HG02759 (cell line): ENCODE results near the gene IRS1.

Experiments
- ATAC-seq: cut with Tn5 transposase; IDR thresholded peaks from one replicate; pipeline ENCODE4 v1.9.1; 2021; ENCODE audit warnings: mild to moderate bottlenecking, moderate library complexity; ENCODE audit not compliant: unreplicated experiment

IRS1 gene

DNA sequence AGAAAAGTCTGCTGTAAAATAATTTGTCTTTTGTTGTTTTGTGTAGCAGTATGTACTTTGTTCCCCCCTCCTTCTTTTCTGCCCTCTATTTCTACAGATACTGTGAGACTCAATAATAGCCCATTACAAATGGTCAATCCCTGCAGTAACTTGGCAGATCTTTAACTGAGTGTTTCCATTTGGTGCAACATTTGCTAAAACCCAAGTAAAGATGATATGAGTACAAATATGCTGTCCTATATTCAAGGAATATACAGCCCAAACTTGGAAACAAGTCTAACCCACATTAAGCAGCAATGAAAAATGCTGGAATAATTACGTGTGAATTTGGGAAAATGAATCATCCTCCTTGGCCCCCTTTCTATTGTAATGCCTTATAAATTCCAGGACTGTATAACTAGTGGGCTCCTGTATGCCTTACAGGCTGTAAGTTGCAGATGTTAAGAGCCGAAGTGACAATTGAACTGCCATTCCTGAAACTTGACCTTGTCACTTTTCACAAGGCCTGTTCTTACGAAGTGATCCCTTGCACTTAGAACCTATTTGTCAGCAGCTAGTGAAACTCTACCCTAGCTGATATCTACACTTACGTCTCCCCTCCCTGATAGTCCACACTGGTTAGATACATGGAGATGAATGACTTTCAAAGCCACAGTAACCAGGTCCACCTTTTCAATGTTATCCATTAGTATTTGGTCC lies 104.9 kb downstream of the IRS1 start:
- ATAC-seq, result no peak

DNA sequence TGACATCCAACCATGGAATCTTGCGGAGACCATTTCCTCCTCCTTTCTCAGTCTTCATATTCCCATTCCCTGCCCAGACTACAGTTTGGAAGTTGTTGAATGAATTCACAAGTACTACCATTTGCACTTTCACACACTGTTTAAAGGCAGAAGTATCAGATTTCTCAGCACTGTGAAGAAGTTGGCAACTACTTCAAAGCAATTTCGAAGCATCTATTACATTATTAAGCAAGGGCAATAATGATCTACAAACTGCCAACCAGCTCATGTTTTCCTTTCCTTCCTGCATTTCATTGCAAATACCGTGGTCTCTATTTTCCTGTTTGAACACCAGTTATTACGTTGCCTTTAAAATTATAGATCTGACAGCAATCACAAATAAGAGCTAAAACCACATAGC lies 105.5 kb downstream of the IRS1 start:
- no peak for ATAC-seq

DNA sequence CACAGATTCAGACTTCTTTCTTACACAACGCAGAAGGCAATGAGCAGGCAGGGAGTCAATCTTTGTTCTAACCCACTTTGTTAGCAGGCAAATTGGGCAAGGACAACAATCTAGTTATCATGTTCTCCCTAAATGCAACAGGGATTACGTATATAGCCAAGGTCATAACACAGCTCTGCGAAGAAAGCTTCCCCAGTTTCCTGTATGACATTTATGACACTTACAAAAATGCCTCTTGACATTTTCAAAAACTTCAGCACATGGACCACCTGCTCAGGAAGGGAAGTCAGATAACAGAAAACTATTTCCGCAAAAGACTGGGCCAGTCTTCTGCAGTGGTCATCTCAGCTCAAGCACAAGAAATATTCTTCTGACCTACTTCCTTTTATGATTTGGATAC lies 106.1 kb downstream of the IRS1 start:
- no peak for ATAC-seq

DNA sequence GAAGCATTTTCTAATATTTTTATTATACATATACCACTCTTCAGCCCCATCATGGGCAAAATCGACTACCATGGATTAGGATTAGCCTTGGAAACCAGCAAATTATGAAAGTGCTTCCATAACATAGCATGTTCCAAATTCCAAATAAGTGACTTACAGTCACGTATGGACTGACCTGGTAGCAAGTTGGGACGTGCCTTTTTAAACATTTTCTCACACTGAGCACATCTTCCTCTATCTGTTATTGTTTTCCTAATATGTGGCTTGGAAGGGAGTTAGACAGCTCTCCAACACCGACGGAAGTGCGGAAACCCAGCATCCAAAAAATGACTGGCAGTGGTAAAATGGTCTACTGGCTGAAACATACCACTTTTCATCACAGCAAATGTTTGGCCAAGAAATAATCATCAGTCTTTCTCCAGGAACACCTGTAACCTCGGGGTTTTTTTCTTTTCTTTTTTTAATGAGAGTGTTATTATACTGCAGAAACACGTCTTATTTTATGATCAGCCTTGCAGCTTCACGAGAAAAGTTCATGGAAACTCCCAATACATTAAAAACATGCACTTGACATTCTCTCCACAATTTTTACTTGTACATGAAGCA lies 107.0 kb downstream of the IRS1 start:
- no peak for ATAC-seq

DNA sequence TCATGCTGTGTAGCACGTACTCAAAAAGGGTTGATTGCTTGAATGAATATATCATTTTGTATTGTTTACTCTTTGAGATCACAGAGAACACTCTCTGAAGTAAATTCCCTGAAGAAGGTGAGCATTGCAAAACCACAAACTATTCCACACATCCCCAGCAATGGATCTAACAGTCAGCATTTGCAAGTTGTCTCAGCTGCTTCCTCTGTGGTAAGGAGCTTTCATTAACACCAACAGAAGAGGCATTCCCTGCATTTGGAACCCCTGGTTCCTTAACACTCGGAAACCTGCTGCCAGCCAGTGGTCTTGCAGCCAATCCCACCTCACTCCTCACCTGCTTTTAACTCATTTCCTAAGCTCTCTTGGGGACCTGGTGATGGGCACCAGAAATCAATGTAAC lies 108.4 kb downstream of the IRS1 start:
- no peak for ATAC-seq

DNA sequence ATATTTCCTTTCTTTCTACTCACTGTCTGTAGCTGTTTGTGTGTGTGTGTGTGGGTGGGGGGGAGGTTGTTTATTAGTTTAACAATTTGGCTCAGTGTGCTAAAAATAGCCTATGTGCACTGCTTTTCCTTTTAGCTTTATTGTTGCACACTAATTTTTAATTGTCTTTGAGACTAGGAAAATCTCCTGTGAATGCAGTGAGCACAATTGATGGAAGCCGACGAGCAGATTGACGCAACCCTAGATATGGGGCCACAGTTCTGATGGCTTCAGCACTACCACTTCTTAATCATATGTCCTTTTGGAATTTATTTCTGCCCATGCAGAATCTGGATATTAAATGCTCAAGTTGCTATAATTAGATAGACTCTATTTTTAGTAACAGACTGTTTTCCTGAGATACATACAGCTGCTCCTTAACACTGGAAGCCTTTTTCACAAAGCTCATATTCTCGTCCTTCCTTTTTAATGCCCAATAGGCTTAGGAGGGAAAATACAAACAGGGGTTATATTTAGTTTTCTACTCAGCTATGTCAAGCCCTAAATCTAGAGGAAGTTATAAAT lies 109.1 kb downstream of the IRS1 start:
- ATAC-seq, result no peak

DNA sequence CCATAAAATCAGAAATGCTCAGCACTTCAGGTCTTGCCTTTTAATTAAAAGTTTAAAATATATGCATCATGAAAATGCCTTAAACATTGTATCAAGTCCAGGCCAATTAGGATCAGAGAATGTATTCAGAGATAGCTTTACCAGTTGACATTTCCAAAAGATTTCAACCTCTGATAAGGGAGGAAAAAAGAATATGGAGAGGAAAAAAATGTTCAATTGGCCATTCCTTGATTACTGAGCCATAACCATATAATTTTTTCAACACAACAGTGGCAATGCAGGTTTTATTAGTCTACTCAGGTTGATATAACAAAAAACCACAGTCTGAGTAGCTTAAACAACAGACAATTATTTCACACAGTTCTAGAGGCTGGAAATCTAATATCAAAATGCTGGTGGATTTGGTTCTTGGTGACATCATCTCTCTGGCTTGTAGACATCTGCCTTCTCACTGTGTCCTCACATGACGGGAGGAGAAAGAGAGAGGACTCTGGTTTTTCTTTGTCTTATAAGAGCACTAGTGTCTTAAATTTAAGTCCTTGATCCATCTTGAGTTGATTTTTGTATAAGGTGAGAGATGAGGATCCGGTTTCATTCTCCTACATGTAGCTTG lies 111.9 kb downstream of the IRS1 start:
- no peak for ATAC-seq

DNA sequence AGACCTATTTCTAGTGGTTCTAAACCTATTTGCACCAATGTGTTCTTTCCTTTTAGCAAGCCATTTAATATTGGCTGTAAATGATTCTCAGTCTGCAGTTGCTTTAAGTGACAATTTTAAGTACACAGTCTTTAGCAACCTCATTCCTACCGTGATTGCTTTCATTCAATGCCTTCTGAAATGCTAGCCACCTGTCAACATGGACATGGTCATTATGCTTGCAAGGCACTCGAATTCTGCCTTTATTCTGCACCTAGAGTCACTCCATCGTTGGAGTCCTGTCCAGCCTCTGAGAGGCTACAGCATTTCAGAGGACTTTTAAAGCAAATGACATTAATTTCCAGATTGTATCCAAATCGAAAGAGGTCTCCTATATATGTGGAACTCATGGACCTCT lies 115.1 kb downstream of the IRS1 start:
- no peak for ATAC-seq

DNA sequence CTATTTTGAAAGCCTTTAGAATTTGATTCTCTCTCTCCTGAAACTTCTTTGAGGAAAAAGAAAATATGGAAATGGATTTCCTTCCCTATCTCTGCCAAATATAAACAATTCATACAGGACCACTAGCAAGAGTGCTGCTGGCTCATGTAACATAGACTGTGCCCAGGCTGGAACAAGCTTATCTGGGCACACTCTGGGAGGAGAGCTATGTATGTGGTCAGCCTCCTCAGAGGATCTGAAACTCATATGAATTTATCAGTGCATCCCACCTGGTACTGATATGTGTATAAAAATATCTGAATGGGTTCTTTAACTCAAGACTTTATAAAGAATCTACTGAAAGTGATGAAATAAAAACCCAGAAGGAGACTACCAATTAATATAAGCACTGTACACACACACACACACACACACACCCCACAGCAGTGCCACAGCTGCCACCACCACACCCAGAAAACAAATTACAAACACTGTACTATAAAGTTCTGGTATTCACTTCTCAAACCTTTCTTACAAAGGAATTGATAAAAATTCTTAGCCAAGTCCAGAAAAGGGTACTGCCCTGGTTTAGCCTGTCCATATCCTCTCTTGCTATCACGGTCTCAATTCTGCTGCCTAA lies 115.6 kb downstream of the IRS1 start:
- no peak for ATAC-seq

DNA sequence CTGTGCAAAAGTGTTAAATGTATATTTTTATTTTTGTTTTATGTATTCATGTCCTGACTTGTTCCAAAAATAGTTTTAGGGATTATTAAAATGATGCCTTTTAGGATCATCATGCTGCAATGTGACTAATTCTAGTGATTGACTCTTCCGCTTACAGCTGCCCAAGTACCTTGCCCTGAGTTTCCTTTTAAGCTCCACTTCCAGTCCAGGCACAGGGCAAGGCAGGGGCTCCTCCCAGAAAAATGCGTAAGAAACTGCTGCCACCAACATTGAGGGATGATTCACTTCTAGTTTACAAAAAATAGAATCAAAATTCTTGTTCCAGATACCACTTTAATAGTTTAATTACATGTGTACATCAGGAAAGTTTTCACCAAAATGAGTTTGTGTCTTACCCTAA lies 116.4 kb downstream of the IRS1 start:
- no peak for ATAC-seq
